ENCODE measurements around the gene LRRTM2.

The LRRTM2 gene

DNA sequence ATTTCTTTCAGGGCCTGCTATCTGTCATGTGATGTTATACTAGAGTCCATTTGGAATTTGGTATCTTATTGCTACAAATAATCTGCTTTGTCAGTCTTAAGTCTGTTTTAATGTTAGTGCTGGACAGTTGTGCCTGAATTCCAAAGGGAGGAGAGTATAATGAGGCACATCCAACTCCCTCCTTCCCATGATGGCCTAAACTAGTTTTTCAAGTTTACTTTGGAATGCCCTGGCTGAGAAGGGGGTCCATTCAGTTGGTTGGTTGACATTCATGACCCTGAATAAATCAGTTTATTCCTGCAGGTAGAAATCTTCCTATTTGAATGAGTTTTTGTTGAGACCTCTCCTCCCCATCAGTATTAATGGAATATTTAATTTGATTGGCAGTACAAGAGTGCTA, 9.4 kb upstream of the LRRTM2 start:
- TF ChIP-seq, protein P1, sequence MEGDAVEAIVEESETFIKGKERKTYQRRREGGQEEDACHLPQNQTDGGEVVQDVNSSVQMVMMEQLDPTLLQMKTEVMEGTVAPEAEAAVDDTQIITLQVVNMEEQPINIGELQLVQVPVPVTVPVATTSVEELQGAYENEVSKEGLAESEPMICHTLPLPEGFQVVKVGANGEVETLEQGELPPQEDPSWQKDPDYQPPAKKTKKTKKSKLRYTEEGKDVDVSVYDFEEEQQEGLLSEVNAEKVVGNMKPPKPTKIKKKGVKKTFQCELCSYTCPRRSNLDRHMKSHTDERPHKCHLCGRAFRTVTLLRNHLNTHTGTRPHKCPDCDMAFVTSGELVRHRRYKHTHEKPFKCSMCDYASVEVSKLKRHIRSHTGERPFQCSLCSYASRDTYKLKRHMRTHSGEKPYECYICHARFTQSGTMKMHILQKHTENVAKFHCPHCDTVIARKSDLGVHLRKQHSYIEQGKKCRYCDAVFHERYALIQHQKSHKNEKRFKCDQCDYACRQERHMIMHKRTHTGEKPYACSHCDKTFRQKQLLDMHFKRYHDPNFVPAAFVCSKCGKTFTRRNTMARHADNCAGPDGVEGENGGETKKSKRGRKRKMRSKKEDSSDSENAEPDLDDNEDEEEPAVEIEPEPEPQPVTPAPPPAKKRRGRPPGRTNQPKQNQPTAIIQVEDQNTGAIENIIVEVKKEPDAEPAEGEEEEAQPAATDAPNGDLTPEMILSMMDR (conservative IDR thresholded peaks at IDR 0.05; ENCODE audit: control insufficient read depth, insufficient read depth, low read depth, low read length), result no peak
- DNase-seq (ENCODE audit: low read depth), result no peak
- H3K4me3 ChIP-seq (ENCODE audit: control insufficient read depth, low read depth, low read length), result no peak overlapping the region

DNA sequence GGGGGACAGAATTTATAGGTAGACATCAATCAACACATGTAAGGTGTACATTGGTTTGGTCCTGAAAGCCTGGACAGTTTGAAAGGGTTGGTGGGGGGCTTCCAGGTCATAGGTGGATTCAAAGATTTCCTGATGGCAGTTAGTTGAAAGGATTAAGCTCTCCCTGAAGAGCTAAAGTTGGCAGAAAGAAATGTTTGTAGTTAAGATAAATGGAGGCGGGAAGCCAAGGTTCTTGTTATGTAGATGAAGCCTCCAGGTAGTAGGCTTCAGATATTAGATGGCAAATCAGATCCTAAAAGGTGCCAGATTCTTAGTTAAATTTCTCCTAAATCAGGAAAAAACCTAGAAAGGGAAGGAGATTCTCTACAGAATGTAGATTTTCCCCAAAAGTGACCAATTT, 9.0 kb upstream of the LRRTM2 start:
- no peak for DNase-seq (ENCODE audit: low read depth)
- TF ChIP-seq, protein P1 (conservative IDR thresholded peaks at IDR 0.05; ENCODE audit: control insufficient read depth, insufficient read depth, low read depth, low read length), result no peak
- H3K4me3 ChIP-seq (ENCODE audit: control insufficient read depth, low read depth, low read length), result no peak overlapping the region

- no peak overlapping the region for H3K4me3 ChIP-seq (ENCODE audit: control insufficient read depth, low read depth, low read length)
- TF ChIP-seq, protein P1 (conservative IDR thresholded peaks at IDR 0.05; ENCODE audit: control insufficient read depth, insufficient read depth, low read depth, low read length), result no peak
- DNase-seq (ENCODE audit: low read depth), result no peak
Observed at GRCh38 chr5:138883211-138883610, 8.1 kb upstream of the LRRTM2 start.

DNA sequence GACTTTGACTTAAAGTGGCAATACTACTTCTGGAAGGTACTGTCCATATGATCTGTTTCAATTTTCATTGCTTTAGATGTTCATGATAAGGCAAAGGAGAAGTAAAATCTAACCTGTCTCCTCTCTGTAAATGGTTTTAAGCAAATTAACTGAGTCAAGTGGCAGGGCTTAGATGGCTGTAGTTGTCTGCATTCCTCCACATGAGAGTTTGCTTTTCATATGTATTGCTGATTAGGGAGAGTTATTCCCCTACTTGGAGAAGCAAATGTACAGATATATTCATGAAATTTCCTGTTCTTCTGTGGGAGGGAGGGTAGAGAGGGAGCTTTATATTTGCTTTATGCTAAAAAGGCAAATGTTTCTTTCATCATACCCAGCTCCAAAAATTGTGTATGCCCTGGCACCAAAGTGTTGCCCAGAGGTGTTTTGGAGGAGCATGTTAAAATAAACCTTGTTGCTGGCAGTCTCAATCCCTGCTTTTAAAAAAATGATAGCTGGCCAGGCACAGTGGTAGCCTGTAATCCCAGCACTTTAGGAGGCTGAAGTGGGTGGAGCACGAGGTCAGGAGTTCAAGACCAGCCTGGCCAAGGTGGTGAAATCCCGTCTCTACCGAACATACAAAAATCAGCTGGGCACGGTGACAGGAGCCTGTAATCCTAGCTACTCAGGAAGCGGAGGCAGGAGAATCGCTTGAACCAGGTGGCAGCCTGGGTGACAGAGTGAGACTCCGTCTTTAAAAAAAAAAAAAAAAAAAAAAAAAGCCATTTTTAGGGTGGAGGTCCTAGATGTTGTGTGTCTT, 3.5 kb upstream of the LRRTM2 start:
- no peak for DNase-seq (ENCODE audit: low read depth)
- TF ChIP-seq, protein P1 (conservative IDR thresholded peaks at IDR 0.05; ENCODE audit: control insufficient read depth, insufficient read depth, low read depth, low read length), result no peak
- H3K4me3 ChIP-seq (ENCODE audit: control insufficient read depth, low read depth, low read length), result no peak overlapping the region

DNA sequence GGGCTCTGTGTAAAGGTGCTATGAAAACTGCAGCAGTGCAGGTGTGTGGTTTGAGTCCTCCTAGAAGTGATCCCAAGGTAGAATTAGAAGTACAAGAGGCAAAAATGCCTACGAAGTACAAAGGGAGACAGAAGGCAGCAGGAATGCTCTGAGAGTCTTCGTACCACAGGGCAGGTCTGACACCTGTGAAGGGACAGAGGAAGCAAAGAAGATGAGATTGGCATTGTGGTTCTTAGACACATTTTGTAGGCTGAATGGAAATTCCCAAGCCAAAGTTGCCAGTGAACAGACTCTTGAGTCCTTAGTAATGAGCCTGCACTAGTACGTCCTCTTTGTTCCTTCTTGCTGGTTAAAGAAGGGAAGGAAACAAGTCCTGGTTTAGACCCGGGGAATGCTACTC, 1.7 kb upstream of the LRRTM2 start:
- H3K4me3 ChIP-seq (ENCODE audit: control insufficient read depth, low read depth, low read length), result no peak overlapping the region
- DNase-seq (ENCODE audit: low read depth), result no peak
- TF ChIP-seq, protein P1 (conservative IDR thresholded peaks at IDR 0.05; ENCODE audit: control insufficient read depth, insufficient read depth, low read depth, low read length), result no peak

GRCh38 chr5:138875946-138876345, 811 bp upstream of the LRRTM2 start:
- no peak for DNase-seq (ENCODE audit: low read depth)
- H3K4me3 ChIP-seq (ENCODE audit: control insufficient read depth, low read depth, low read length), result no peak overlapping the region
- TF ChIP-seq, protein P1 (conservative IDR thresholded peaks at IDR 0.05; ENCODE audit: control insufficient read depth, insufficient read depth, low read depth, low read length), result no peak

Measured in fibroblast of mammary gland (primary cell).